Kidney (tissue), 14 donors: ENCODE results near the gene APBB2. TPM values are rescaled to one million over a fixed set of nuclear protein-coding genes. Genes with fewer than 3 reads are reported as not detected.

Source experiments
- DNase-seq, 5 donors: peaks; one replicate each; pipeline ENCODE4 v3.0.0-alpha.2; 2013 to 2020
- FAIRE-seq: peaks from 2 replicates; lab custom pipeline; 2012; peaks lifted over from hg19 to GRCh38; lab: Jason Lieb, UNC
- H3K27ac ChIP-seq, 2 donors: one replicate each; pipeline ENCODE4 v1.7.0; 2013; ENCODE audit warnings: low read depth in 2 of 2, low read length in 2 of 2, inconsistent platforms in 1 of 2
- H3K27me3 ChIP-seq: one replicate; pipeline ENCODE4 v1.7.1; 2013; ENCODE audit warnings: low read length, inconsistent platforms; ENCODE audit not compliant: control insufficient read depth, insufficient read depth
- H3K36me3 ChIP-seq, 3 donors: one replicate each; pipeline versions ENCODE4 v1.7.0 to v1.7.1; 2013; ENCODE audit warnings: low read length in 3 of 3, control low read depth in 1 of 3, inconsistent platforms in 1 of 3; ENCODE audit not compliant: insufficient read depth in 3 of 3, control insufficient read depth in 2 of 3
- H3K4me1 ChIP-seq, 3 donors: one replicate each; pipeline versions ENCODE4 v1.7.0 to v1.7.1; 2013; ENCODE audit warnings: low read length in 3 of 3, inconsistent platforms in 1 of 3, low read depth in 1 of 3; ENCODE audit not compliant: control insufficient read depth in 2 of 3, insufficient read depth in 2 of 3
- H3K4me3 ChIP-seq, 3 donors: one replicate each; pipeline versions ENCODE4 v1.7.0 to v1.8.1; 2013; ENCODE audit warnings: low read length in 3 of 3, control low read depth in 1 of 3, inconsistent platforms in 1 of 3
- H3K9ac ChIP-seq, 3 donors: one replicate each; pipeline versions ENCODE4 v1.7.0 to v1.7.1; 2013; ENCODE audit warnings: low read length in 3 of 3, control low read depth in 1 of 3, inconsistent platforms in 1 of 3
- H3K9me3 ChIP-seq, 3 donors: one replicate each; pipeline versions ENCODE4 v1.7.0 to v1.7.1; 2013; ENCODE audit warnings: low read length in 3 of 3, control low read depth in 1 of 3, inconsistent platforms in 1 of 3; ENCODE audit not compliant: control insufficient read depth in 2 of 3, insufficient read depth in 1 of 3
- intact Hi-C: fragments of 100-400 bp; cut with DNase I; formaldehyde crosslinking; loops from one replicate; pipeline ENCODE4 v1.11.1; 2022
- polyA plus RNA-seq: library from polyadenylated mRNA; stranded (reverse); fragments of 350-450 nt; fragmentation: Illumina TruSeq; extraction: RNeasy Lipid Tissue Mini Kit (QIAGEN cat#74804); gene quantifications from one replicate; pipeline ENCODE4 v1.2.3, GENCODE V29; 2014; ENCODE audit warnings: low read depth, low replicate concordance; ENCODE audit not compliant: insufficient read depth
- total RNA-seq: library from RNA; stranded (reverse); fragmentation: NEBNext Ultra II Directional; extraction: Animal tissue kit (Norgen Biotek cat#: 25700); gene quantifications from one replicate; pipeline ENCODE4 v1.2.1, GENCODE V29; 2021
- TF ChIP-seq, protein P1 (sequence below): IDR thresholded peaks from 3 replicates; pipeline ENCODE4 v1.5.1; 2012; ENCODE audit warnings: mild to moderate bottlenecking, moderate library complexity, borderline replicate concordance; ENCODE audit not compliant: insufficient read depth; ENCODE audit errors: extremely low read depth
- donor health status: control.
- donor health status: control.
- donor health status: control.
- donor health status: control.
- donor health status: control.
- donor health status: DM: yes; HTN: yes; CAD: no.
- donor health status: Normal renal cell carcinoma (clear cell type).

Gene APBB2
- total and polyA plus RNA-seq, 2 donors from 2014 or later = 13.4 to 65.6 TPM

DNA sequence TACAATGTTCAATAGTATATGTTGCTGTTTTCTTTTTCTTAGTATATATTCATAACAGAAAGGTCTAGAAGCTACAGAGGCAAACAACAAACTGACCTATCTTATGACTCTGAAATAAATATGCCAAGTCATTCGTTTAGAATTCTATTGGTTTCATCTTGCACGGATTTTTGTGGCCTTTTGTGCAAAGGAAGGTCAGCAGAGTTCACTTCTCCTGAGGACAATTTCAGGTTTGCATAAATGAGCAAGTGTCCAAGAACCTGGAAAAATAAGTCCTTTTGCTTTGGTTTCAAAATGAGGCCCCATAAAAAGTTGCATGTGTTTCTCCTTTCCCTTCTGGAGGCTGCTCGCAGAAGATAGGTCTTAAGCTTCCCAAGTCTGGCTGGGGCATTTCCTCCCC is 156.9 kb downstream of the APBB2 start:
- Histone ChIP-seq H3K9ac (no peak overlapping the region), H3K9me3 (no peaks in the 10 kb centered on the region), H3K36me3 (no peaks in the 10 kb centered on the region), H3K27me3 (no peaks in the 10 kb centered on the region), H3K4me3 (no peak overlapping the region), H3K27ac (no peak overlapping the region), H3K4me1 (peaks cover 0 to 14% (median 12%) of the 10 kb centered on the region in 3 donors)
- no peak for DNase-seq
- intact Hi-C loops = no loop called here
- FAIRE-seq = no peak
- TF ChIP-seq, protein P1, sequence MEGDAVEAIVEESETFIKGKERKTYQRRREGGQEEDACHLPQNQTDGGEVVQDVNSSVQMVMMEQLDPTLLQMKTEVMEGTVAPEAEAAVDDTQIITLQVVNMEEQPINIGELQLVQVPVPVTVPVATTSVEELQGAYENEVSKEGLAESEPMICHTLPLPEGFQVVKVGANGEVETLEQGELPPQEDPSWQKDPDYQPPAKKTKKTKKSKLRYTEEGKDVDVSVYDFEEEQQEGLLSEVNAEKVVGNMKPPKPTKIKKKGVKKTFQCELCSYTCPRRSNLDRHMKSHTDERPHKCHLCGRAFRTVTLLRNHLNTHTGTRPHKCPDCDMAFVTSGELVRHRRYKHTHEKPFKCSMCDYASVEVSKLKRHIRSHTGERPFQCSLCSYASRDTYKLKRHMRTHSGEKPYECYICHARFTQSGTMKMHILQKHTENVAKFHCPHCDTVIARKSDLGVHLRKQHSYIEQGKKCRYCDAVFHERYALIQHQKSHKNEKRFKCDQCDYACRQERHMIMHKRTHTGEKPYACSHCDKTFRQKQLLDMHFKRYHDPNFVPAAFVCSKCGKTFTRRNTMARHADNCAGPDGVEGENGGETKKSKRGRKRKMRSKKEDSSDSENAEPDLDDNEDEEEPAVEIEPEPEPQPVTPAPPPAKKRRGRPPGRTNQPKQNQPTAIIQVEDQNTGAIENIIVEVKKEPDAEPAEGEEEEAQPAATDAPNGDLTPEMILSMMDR = no peak

DNA sequence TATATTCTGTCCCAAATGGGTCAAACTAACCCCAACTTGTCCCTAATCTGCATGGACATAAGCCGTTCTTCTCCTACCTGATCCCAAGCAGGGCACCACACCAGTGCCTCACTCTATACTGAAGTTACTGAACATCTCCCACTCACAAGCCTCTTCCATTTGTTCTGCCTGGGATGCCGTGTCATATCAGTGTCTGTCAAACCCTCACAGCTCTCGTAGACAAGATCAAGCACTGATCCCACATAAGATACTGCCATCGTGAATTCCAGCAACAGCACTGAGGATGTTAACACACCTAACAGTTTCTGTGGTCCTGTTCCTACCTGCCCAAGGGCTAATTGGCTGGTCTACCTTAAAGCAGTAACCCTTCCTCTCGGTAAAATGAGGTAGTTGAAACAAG is 162.1 kb downstream of the APBB2 start:
- Histone ChIP-seq H3K9me3 (no peaks in the 10 kb centered on the region), H3K27ac (no peak overlapping the region), H3K4me3 (no peak overlapping the region), H3K4me1 (peaks cover 0 to 4% (median 0%) of the 10 kb centered on the region in 3 donors), H3K36me3 (no peaks in the 10 kb centered on the region), H3K9ac (no peak overlapping the region), H3K27me3 (no peaks in the 10 kb centered on the region)
- FAIRE-seq (no peak), DNase-seq (no peak)
- intact Hi-C loops = no loop called here
- TF ChIP-seq, protein P1 = no peak

DNA sequence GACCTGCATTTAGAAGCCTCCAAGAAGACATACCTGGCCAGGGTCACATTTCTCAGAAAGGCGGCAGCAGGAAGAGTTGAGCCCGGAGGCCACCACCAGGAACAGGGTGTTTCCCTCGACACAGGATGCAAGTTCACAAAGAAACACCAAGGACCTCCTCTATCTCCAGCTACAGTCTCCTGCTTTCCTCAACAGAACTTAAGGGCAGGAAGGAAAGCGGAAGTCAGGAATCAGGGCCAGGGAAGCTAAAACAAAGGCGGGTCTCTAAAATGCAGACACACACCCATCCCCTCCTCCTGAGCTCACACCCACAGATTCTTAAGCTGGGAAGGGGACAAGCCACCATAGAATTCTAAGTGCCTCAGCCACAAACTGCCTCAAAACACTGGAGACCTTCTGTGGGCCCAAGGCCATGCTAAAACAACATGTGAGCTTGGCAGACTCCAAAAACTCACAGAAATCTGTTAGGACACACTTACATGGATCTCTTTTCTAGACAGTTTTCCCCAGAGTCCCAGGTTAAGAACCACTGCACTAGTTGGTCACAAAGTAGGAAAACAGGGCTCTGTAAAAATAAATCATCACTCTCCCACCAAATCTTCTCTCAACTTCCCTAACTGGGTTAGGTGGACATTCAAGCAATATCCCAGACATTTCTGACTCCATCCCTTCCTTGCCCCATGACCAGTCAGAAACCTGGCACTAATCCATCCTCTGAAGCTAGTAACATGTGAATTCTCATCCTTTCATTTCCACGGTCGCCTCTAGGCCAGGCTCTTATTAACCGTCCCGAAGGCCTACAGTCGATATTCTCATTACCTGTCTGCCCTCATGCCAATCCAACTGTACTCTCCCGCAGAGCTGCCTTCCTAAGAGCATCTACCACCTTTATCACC is 163.2 kb downstream of the APBB2 start:
- no peak overlapping the region for H3K9ac ChIP-seq
- intact Hi-C loops = no loop called here
- no peaks in the 10 kb centered on the region for H3K9me3 ChIP-seq
- FAIRE-seq (no peak), DNase-seq (peak in 1 of 5 donors; percentile 18)
- H3K27ac ChIP-seq = no peak overlapping the region
- no peak overlapping the region for H3K4me3 ChIP-seq
- TF ChIP-seq, protein P1 = no peak
- H3K36me3 ChIP-seq = no peaks in the 10 kb centered on the region
- H3K4me1 ChIP-seq = peaks cover 0 to 4% (median 0%) of the 10 kb centered on the region in 3 donors
- no peaks in the 10 kb centered on the region for H3K27me3 ChIP-seq
